GM10847 (cell line): ENCODE data around the gene TSPAN5.

Experiments used
- POLR2A ChIP-seq: IDR thresholded peaks from 2 replicates; pipeline ENCODE4 v1.6.1; 2011; ENCODE audit not compliant: insufficient read length; ENCODE audit errors: extremely low read depth

Gene TSPAN5

DNA sequence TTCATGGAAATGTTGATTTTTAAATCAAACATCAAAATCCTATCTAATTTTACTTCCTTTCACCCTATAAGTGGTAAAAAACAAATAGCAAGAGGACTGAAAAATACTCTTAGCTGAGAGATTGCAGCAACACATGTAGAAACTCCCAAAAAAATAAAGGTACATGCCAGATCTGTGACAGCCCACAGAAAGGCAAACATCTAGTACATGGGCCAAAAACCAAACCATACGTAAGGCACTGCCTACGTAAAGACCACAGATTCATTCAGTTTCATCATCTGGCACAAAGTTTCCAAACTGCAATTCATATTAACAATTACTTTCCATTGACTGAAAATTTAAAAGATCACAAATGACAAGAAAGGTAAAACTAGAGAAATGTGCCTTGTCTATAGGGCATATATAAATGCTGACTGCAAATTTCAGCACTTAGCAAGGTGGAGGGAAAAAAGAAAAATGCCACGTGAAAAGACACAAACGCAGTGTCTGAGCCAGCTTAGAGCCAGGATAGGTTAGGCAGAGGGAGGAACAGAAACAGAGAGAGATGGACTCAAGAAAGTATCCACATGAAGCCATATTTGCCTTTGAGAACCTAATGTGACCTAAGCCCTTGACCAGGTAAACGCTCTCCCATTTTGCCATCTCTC lies 88.1 kb downstream of the TSPAN5 start:
- no peak for TF ChIP-seq POLR2A

DNA sequence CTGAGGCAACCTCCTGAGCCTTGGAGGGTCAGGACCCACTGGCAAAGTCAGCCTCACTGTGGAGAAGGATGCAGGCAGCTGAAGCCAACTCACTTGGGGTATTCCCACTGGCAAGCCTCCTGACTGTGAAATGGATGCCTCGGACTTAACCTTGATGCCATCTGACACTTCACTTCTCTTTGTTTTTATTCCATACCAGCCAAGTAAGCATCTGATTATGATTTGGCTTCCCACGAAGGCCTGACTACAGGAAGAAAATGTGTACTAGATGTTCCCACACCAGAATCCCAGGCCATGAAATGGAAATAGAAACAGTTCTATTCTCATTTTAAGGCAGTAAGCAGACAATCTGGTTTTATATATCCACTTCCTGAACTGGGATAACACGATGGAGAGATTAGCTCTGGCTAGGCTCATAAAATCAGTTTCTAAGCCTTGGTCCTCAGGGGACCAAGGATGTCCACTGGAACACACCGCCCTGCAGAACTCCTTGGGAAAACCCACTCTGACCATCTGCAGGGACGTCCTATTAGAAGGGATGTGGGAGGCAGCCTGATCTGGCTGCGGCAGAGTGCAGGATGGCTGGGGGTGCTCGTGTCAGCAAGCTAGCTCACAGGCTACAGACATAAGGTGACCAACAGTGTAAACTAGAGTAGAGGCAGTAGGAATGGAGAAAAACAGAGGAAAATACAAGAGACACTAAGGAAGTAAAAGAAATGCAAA lies 89.3 kb downstream of the TSPAN5 start:
- no peak for TF ChIP-seq POLR2A

- TF ChIP-seq POLR2A, result no peak
These were observed 90.8 kb downstream of the TSPAN5 start for GRCh38 chr4:98567611-98568010.

- no peak for TF ChIP-seq POLR2A
These were observed 91.9 kb downstream of the TSPAN5 start for GRCh38 chr4:98566361-98567008.

GRCh38 chr4:98565681-98566301 lies 92.6 kb downstream of the TSPAN5 start:
- no peak for TF ChIP-seq POLR2A

DNA sequence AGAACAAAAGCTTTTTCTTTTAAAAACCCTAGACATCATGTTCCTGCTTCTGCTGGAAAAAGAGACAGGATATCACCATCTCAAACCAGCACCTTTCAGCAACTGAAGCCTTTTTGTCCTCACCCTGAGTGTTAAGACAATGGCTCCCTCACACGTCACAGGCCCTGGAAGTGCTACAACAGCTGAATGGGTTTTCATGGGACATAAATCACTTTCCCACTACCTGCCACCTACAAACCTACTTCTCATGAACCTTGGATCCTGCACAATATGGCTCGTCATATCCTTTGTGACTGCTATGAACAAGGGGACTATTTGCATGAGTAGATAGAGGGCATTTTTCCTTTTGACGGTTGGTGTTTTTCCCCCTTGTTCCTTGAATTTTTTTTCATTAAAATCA lies 93.6 kb downstream of the TSPAN5 start:
- no peak for TF ChIP-seq POLR2A

DNA sequence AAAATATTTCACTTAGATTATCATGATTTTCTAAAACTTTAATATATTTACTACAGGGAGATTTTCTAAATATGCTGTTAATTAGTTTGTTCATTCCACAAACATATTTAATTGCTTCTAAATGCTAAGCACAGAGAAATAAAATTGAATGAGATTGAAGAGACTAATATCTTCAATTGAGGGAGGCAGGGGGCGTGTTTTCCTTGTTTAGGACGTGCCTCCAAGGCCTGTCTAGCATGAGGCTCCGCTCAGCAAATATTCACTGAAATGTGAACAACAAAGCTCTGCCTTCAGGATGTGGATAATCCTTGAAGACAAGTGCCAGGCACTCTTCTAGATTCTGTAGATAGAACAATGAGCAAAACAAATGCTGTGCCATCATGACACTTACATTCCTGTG lies 98.1 kb downstream of the TSPAN5 start:
- TF ChIP-seq POLR2A, result no peak

DNA sequence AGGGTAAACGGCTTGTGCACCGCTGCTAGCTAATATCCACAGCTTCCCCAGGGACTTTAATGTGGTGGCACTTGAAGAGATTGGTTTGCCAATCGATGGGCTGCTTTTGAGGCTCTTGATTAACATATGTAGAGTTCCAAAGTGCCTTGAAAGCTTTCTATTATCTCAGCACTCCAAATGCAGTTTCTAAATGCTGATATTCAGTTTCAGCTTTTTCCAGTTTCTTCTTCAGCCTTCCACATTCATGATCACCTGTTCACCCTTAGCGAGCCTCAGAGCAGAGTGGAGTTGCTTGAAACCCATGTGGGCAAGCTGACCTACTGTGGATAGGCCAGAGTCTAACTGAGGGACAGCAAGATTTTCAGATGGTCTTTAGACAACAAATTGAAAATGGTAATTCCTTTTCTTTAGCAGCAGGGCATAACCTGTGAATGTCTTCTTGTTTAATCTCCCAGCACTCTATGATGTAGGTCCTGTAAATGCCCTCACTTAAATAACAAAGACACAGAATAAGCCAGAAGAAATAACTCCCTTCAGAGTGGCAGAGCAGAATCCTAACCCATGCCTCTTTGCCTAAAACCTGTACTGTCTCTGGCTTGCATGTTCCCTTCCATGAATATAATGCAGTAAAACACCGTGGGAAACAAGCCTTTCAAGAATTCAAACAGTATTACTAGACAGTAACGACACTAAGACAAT lies 99.8 kb downstream of the TSPAN5 start:
- TF ChIP-seq POLR2A, result no peak

DNA sequence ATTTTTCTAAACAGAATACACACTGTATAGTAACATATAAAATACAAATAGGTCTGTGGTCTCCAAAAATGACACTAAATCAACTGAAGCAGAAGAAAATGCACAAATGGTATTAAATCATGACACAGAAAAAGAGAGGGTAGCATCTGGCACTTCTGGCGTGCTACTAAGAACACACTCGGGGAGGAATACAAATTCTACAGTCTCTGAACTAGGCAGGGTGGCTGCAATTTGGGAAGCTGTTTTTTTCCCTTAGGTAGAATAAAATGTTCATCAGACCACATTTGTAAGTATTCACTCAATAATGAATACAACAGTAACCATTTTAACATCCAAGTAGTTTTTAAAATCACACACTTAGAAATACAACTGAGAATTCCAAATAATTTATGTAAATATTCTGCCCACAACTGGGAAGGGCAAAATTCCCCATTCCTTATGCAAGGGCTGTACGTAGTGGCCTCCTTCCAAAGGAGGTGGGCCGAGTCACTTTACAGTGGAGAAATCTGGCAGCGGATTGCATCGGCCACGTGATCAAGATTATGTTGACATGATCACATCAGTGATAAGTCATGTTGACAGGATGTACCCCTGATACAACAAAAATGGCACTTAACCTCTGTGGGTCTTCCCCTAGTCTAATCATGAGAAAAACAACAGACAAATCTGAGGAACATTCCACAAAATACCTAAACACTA lies 101.1 kb downstream of the TSPAN5 start:
- TF ChIP-seq POLR2A, result no peak

GRCh38 chr4:98556451-98556850 lies 102.0 kb downstream of the TSPAN5 start:
- TF ChIP-seq POLR2A, result no peak

DNA sequence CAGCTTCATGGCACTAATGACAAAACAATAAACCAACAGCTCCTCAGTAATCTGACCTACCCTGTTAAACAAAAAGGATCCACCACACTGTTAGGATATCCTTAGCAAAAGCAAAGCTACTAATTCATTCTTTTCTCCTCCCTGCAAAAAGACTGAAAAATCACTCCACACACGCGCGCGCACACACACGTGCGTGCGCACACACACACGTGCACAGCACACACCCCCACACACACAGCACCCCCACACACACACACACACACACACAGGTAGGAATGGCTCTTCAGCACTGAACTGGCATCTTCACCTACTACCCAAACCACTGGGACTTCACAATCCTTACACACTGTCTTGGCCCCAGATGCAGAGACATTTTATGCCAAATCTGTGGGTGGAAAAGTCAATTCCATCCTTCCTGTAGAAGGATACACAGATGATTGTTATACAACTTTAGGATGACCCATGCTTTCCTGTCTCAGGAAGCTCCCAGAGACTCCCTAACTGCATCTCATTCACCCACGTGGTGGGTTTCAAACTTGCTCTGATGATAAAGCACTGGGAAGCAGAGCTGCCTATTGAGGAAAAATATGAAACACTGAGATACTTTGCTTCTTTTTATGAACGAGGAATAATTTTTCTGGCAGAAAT lies 102.5 kb downstream of the TSPAN5 start:
- TF ChIP-seq POLR2A, result no peak

DNA sequence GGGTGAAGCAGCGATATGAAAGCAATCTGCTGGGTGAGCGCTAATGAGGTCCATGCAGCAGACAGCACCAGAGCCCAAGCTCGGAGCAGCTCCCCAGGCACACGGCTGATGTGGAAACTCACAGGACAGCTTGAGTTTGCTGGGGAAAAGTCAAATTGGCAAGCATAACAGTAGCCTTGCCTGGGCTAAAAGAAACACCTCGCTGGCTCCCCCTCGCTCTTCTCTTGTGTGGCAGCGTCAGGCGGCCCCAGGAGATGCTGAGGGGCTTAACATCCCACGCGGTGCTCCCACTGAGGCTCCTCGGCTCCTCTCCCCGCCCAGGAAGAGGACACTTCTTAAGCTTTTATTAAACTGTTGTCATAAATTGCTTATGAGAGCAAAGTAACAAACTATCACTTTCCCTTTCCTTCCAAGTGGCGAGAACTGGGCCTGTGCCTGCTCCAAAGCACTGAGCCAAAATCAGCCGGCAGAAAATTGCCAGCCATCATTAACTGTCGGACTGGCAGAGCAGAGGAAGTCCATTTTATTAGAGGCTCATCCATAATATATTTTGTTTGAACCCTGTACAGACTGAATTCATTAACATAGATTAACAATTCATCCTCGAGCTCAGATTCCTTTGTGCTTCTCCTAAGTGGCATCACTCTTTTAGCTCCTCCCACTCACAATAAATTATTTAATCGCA lies 111.4 kb downstream of the TSPAN5 start:
- TF ChIP-seq POLR2A, result no peak

GRCh38 chr4:98544818-98545414 lies 113.5 kb downstream of the TSPAN5 start:
- TF ChIP-seq POLR2A, result no peak
